Fibroblast of villous mesenchyme (primary cell): ENCODE data around the gene PRDX4. TPM values are rescaled to one million over a fixed set of nuclear protein-coding genes. Genes with fewer than 3 reads are reported as not detected.

Source experiments
- total RNA-seq: library from RNA; depleted of rRNA; stranded (reverse); fragments of >200 nt; gene quantifications from 2 replicates; pipeline ENCODE4 v1.2.3, GENCODE V29; 2012

The PRDX4 gene
- total RNA-seq, 1 donor = 160 TPM

Other genes starting within 250 kb of the PRDX4 start
- 69.5 and 72.8 TPM in 2 replicates for gene ACOT9, start 75.8 kb downstream of the PRDX4 start, total RNA-seq
- 71.7 and 81.8 TPM in 2 replicates for gene SAT1, start 115.7 kb downstream of the PRDX4 start, total RNA-seq
- 7.4 and 13.0 TPM in 2 replicates for gene APOO, start 240.4 kb downstream of the PRDX4 start, total RNA-seq
- not detected in 2 replicates for gene CXorf58, start 240.5 kb downstream of the PRDX4 start, total RNA-seq